Kidney (tissue), 14 donors: ENCODE results near the gene UNKL. TPM values are rescaled to one million over a fixed set of nuclear protein-coding genes. Genes with fewer than 3 reads are reported as not detected.

Source experiments
- DNase-seq, 5 donors: peaks; one replicate each; pipeline ENCODE4 v3.0.0-alpha.2; 2013 to 2020
- FAIRE-seq: peaks from 2 replicates; lab custom pipeline; 2012; peaks lifted over from hg19 to GRCh38; lab: Jason Lieb, UNC
- H3K27ac ChIP-seq, 2 donors: one replicate each; pipeline ENCODE4 v1.7.0; 2013; ENCODE audit warnings: low read depth in 2 of 2, low read length in 2 of 2, inconsistent platforms in 1 of 2
- H3K27me3 ChIP-seq: one replicate; pipeline ENCODE4 v1.7.1; 2013; ENCODE audit warnings: low read length, inconsistent platforms; ENCODE audit not compliant: control insufficient read depth, insufficient read depth
- H3K36me3 ChIP-seq, 3 donors: one replicate each; pipeline versions ENCODE4 v1.7.0 to v1.7.1; 2013; ENCODE audit warnings: low read length in 3 of 3, control low read depth in 1 of 3, inconsistent platforms in 1 of 3; ENCODE audit not compliant: insufficient read depth in 3 of 3, control insufficient read depth in 2 of 3
- H3K4me1 ChIP-seq, 3 donors: one replicate each; pipeline versions ENCODE4 v1.7.0 to v1.7.1; 2013; ENCODE audit warnings: low read length in 3 of 3, inconsistent platforms in 1 of 3, low read depth in 1 of 3; ENCODE audit not compliant: control insufficient read depth in 2 of 3, insufficient read depth in 2 of 3
- H3K4me3 ChIP-seq, 3 donors: one replicate each; pipeline versions ENCODE4 v1.7.0 to v1.8.1; 2013; ENCODE audit warnings: low read length in 3 of 3, control low read depth in 1 of 3, inconsistent platforms in 1 of 3
- H3K9ac ChIP-seq, 3 donors: one replicate each; pipeline versions ENCODE4 v1.7.0 to v1.7.1; 2013; ENCODE audit warnings: low read length in 3 of 3, control low read depth in 1 of 3, inconsistent platforms in 1 of 3
- H3K9me3 ChIP-seq, 3 donors: one replicate each; pipeline versions ENCODE4 v1.7.0 to v1.7.1; 2013; ENCODE audit warnings: low read length in 3 of 3, control low read depth in 1 of 3, inconsistent platforms in 1 of 3; ENCODE audit not compliant: control insufficient read depth in 2 of 3, insufficient read depth in 1 of 3
- intact Hi-C: fragments of 100-400 bp; cut with DNase I; formaldehyde crosslinking; loops from one replicate; pipeline ENCODE4 v1.11.1; 2022
- polyA plus RNA-seq: library from polyadenylated mRNA; stranded (reverse); fragments of 350-450 nt; fragmentation: Illumina TruSeq; extraction: RNeasy Lipid Tissue Mini Kit (QIAGEN cat#74804); gene quantifications from one replicate; pipeline ENCODE4 v1.2.3, GENCODE V29; 2014; ENCODE audit warnings: low read depth, low replicate concordance; ENCODE audit not compliant: insufficient read depth
- total RNA-seq: library from RNA; stranded (reverse); fragmentation: NEBNext Ultra II Directional; extraction: Animal tissue kit (Norgen Biotek cat#: 25700); gene quantifications from one replicate; pipeline ENCODE4 v1.2.1, GENCODE V29; 2021
- TF ChIP-seq, protein P1 (sequence below): IDR thresholded peaks from 3 replicates; pipeline ENCODE4 v1.5.1; 2012; ENCODE audit warnings: mild to moderate bottlenecking, moderate library complexity, borderline replicate concordance; ENCODE audit not compliant: insufficient read depth; ENCODE audit errors: extremely low read depth
- donor health status: control.
- donor health status: control.
- donor health status: control.
- donor health status: control.
- donor health status: control.
- donor health status: DM: yes; HTN: yes; CAD: no.
- donor health status: Normal renal cell carcinoma (clear cell type).

The UNKL gene
- total and polyA plus RNA-seq, 2 donors from 2014 or later = 5.5 to 26.0 TPM

DNA sequence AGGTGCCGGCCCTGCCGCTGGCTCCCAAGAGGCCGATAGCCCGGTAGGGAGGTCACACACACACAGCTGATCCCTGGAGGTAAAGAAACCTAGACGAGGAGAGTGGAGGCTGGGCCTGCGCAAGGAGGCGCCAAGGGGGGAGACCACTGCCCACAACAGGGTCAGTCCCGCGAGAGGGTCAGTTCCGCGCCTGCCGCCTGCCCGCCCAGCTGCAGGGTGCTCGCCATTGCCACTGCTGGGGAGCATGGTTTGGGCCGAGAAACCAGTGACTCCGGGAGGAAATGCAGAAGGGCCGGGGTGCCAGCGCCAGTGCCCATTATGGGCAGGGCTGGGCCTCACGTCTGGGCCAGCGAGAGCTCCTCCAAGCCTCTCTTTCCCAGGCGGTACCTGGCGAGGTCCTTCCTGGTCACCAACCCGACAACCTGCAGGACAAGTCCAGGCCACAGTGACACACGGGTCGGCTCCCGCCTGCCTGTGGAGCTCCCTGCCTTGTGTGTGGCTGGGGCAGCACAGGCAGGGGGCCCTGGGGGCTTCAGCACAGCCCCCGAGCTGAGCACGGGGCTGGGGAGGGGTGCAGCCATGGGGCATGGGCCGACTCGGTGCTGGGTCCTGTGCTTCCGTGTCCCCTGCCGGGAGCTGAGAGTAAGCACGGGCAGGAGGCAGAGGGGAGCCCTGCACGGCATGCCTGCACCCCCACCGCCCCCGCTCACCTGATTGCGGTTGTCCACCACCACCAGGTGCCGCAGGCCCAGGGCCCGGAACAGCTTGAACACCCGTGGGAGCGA lies 32.0 kb upstream of the UNKL start:
- FAIRE-seq (no peak), DNase-seq (no peak)
- TF ChIP-seq, protein P1, sequence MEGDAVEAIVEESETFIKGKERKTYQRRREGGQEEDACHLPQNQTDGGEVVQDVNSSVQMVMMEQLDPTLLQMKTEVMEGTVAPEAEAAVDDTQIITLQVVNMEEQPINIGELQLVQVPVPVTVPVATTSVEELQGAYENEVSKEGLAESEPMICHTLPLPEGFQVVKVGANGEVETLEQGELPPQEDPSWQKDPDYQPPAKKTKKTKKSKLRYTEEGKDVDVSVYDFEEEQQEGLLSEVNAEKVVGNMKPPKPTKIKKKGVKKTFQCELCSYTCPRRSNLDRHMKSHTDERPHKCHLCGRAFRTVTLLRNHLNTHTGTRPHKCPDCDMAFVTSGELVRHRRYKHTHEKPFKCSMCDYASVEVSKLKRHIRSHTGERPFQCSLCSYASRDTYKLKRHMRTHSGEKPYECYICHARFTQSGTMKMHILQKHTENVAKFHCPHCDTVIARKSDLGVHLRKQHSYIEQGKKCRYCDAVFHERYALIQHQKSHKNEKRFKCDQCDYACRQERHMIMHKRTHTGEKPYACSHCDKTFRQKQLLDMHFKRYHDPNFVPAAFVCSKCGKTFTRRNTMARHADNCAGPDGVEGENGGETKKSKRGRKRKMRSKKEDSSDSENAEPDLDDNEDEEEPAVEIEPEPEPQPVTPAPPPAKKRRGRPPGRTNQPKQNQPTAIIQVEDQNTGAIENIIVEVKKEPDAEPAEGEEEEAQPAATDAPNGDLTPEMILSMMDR = no peak
- no peaks in the 10 kb centered on the region for H3K4me1 ChIP-seq
- no peak overlapping the region for H3K9ac ChIP-seq
- peaks cover 0 to 5% (median 1%) of the 10 kb centered on the region in 3 donors for H3K36me3 ChIP-seq
- H3K27ac ChIP-seq = no peak overlapping the region
- intact Hi-C loops = no loop called here
- H3K9me3 ChIP-seq = no peaks in the 10 kb centered on the region
- H3K27me3 ChIP-seq = no peaks in the 10 kb centered on the region
- no peak overlapping the region for H3K4me3 ChIP-seq

DNA sequence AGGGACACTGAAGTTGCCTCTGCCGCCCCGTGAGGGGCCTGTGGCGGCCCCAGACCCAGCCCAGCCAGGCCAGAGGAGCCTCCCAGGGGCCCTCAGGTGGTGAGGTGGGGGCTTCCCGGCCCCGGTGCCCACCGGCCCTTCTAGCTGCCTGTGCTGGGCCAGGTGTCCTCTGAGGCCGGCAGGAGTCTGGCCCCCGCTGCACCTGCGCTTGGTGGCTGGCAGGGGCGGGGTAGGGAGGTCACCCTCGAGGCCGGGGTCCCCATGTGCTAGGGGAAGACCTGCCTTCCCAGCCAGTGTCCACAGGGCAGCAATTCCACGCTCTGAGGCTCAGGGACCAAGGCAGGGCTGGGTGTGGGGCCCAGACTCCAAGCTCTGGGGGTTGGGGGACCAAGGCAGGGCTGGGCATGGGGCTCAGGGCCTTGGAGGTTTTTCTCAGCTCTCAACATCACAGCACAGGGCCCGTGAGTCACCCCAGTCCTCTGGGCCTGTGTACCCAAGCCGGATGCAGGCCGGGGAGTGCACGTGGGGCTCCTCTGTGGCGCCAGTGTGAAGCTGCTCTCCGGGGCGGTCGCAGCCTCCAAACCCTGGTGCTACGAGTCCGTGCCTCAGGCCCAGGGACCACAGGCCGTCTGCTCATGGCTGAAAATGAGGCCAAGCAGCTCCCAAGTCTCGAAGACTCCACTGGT lies 31.2 kb upstream of the UNKL start:
- Histone ChIP-seq H3K27me3 (no peaks in the 10 kb centered on the region), H3K4me1 (no peaks in the 10 kb centered on the region), H3K27ac (no peak overlapping the region), H3K9me3 (no peaks in the 10 kb centered on the region), H3K36me3 (peaks cover 0 to 5% (median 0%) of the 10 kb centered on the region in 3 donors), H3K4me3 (no peak overlapping the region), H3K9ac (no peak overlapping the region)
- FAIRE-seq = no peak
- DNase-seq = no peak
- intact Hi-C loops = no loop called here
- TF ChIP-seq, protein P1 = no peak

DNA sequence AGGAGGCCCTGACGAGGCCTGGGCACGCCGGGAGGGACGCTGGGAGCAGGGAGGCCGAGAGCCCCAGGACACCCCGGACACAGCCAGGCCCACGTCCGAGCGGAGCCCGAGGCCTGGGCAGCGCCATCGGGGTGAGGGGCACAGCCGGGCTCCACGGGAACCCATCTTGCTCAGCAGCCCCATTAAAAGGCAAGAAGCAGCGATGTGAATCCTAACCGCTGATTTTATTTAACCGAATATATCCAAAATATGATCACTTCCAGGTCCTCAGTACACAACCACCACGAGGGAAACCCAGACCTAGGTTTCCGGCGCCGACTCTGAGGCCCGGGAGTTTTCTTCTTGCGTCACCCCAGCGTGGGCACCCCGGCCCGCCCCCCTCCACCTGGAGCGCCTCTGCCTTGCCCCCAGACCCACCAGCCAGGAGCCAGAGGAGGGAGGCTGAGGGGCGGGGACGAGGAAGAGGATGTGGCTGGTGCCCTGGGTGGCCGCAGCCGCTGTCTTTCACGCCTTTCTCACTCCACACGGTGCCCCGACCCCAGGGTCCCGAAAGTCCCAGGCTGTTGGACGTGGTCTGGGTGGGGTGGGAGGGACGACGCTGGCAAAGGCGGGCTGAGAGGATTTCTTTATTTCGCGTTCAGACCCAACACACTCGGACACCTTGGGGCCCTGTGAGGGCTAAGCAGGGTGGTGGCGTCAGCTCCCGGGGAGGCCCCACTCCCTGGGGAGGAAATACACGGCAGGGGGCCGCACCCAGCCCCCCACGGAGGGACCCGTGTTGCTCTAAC lies 30.4 kb upstream of the UNKL start:
- H3K9ac ChIP-seq = no peak overlapping the region
- intact Hi-C loops = no loop called here
- TF ChIP-seq, protein P1 = no peak
- H3K36me3 ChIP-seq = peaks cover 0 to 5% (median 0%) of the 10 kb centered on the region in 3 donors
- H3K4me3 ChIP-seq = no peak overlapping the region
- H3K27ac ChIP-seq = no peak overlapping the region
- no peaks in the 10 kb centered on the region for H3K27me3 ChIP-seq
- DNase-seq (no peak), FAIRE-seq (no peak)
- H3K4me1 ChIP-seq = no peaks in the 10 kb centered on the region
- H3K9me3 ChIP-seq = no peaks in the 10 kb centered on the region
